K562 (cell line): ENCODE data around the gene NOPCHAP1. TPM values are rescaled to one million over a fixed set of nuclear protein-coding genes. Genes with fewer than 3 reads are reported as not detected.

Experiments used
- ATAC-seq: fragments of 200-7000 bp; cut with Tn5 transposase; 3 replicates; pipeline ENCODE4 v1.9.1; 2020; ENCODE audit warnings: moderate library complexity
- BruUV-seq: library from RNA; stranded (reverse); fragments of 400-500 nt; replicated peaks from 2 replicates; lab custom pipeline; 2021; lab: Mats Ljungman, UMichigan
- CTCF ChIA-PET: fragments of 300-600 bp; formaldehyde crosslinking; extraction: SDS; loops from one replicate; lab custom pipeline; 2021; ENCODE audit warnings: low intra/inter-chr PET ratio; lab: Yijun Ruan, JAX
- POLR2A ChIA-PET: fragments of 300-600, 350-650 bp; sonication (Branson Sonifier 250); formaldehyde crosslinking; extraction: SDS; loops from one replicate; lab custom pipeline; 2021; ENCODE audit warnings: antibody characterized with exemption, inconsistent platforms; lab: Yijun Ruan, JAX
- DNase-seq, 4 experiments: peaks; one replicate each; pipeline versions ENCODE4 v3.0.0 to v3.0.0-alpha.2; 2011 to 2018; ENCODE audit warnings: low spot score in 3 of 4, mixed read lengths in 3 of 4; ENCODE audit errors: extremely low read depth in 1 of 4
- FAIRE-seq: peaks from 2 replicates; lab custom pipeline; 2011; peaks lifted over from hg19 to GRCh38; lab: Jason Lieb, UNC
- H2AFZ ChIP-seq: 2 replicates; pipeline ENCODE4 v1.6.0; 2011; ENCODE audit warnings: low read depth, low read length, control low read depth, inconsistent platforms
- H3K27ac ChIP-seq: fragments of 200-600 bp; 3 replicates; pipeline ENCODE4 v1.8.0; 2011; ENCODE audit warnings: low read depth, mild to moderate bottlenecking, control low read depth, inconsistent platforms, low read length, moderate library complexity, mixed read lengths; ENCODE audit errors: extremely low read depth
- H3K27me3 ChIP-seq, 2 experiments: fragments of 300-600 bp in 1 of 2; 2 replicates in 1 of 2; 3 replicates in 1 of 2; pipeline versions ENCODE4 v1.6.0 to v1.8.0; 2011; ENCODE audit warnings: inconsistent platforms in 2 of 2, low read length in 2 of 2, mild to moderate bottlenecking in 1 of 2, mixed read lengths in 1 of 2, moderate library complexity in 1 of 2; ENCODE audit not compliant: control insufficient read depth in 2 of 2, insufficient read depth in 2 of 2
- H3K36me3 ChIP-seq: fragments of 300-600 bp; 3 replicates; pipeline ENCODE4 v1.8.0; 2011; ENCODE audit warnings: mild to moderate bottlenecking, low read length, inconsistent platforms; ENCODE audit not compliant: control insufficient read depth, insufficient read depth
- H3K4me1 ChIP-seq, 2 experiments: fragments of 200-600 bp in 1 of 2; replicated peaks in 1 of 2; 2 replicates in 1 of 2; 3 replicates in 1 of 2; pipeline versions ENCODE4 v1.5.1 to v1.8.0; 2011; ENCODE audit warnings: inconsistent platforms in 2 of 2, low read length in 2 of 2, mild to moderate bottlenecking in 1 of 2, mixed read lengths in 1 of 2, moderate library complexity in 1 of 2; ENCODE audit not compliant: control insufficient read depth in 2 of 2, insufficient read depth in 2 of 2
- H3K4me2 ChIP-seq: 2 replicates; pipeline ENCODE4 v1.6.1; 2011; ENCODE audit warnings: low read length, control low read depth, inconsistent platforms, mixed read lengths; ENCODE audit not compliant: insufficient read depth
- H3K4me3 ChIP-seq: fragments of 200-600 bp; sonication (generic), shearing (Covaris generic); 2 replicates; pipeline ENCODE4 v1.5.1; 2016; ENCODE audit warnings: control low read depth, inconsistent platforms
- H3K79me2 ChIP-seq: fragments of 200-600 bp; 3 replicates; pipeline ENCODE4 v1.8.0; 2011; ENCODE audit warnings: low read length, inconsistent platforms; ENCODE audit not compliant: control insufficient read depth, insufficient read depth
- H3K9ac ChIP-seq, 2 experiments: 2 replicates each; pipeline versions ENCODE4 v1.6.0 to v1.6.1; 2011; ENCODE audit warnings: low read depth in 2 of 2, low read length in 2 of 2, control low read depth in 1 of 2, inconsistent platforms in 1 of 2, mild to moderate bottlenecking in 1 of 2, mixed read lengths in 1 of 2; ENCODE audit not compliant: insufficient read depth in 1 of 2
- H3K9me1 ChIP-seq: one replicate; pipeline ENCODE4 v1.6.0; 2011; ENCODE audit warnings: inconsistent platforms, mild to moderate bottlenecking, low read length, moderate library complexity; ENCODE audit not compliant: control insufficient read depth, insufficient read depth
- H3K9me3 ChIP-seq: replicated peaks from 2 replicates; pipeline ENCODE4 v1.5.1; 2011; ENCODE audit warnings: low read depth, low read length, inconsistent platforms; ENCODE audit not compliant: control insufficient read depth, insufficient read depth
- H4K20me1 ChIP-seq: replicated peaks from 2 replicates; pipeline ENCODE4 v1.6.1; 2011; ENCODE audit warnings: low read length, inconsistent platforms, mixed read lengths; ENCODE audit not compliant: control insufficient read depth, insufficient read depth
- GTF2A2 ChIP-seq: IDR thresholded peaks from 2 replicates; pipeline ENCODE4 v1.6.1; 2016; ENCODE audit warnings: mild to moderate bottlenecking, missing genetic modification characterization, missing compliant biosample characterization
- HCFC1 ChIP-seq: IDR thresholded peaks from 2 replicates; pipeline ENCODE4 v1.6.1; 2012; ENCODE audit warnings: low read depth, low read length, improper control_type of control experiment
- HDAC1 ChIP-seq, 2 experiments: fragments of 450-650 bp; IDR thresholded peaks; 2 replicates each; pipeline ENCODE4 v1.6.1; 2016 to 2017; ENCODE audit warnings: inconsistent platforms in 1 of 2, mild to moderate bottlenecking in 1 of 2, moderate library complexity in 1 of 2
- KAT7 ChIP-seq: sonication (generic); formaldehyde crosslinking; IDR thresholded peaks from 2 replicates; pipeline ENCODE4 v1.8.0; 2022; ENCODE audit warnings: missing genetic modification reagents, mild to moderate bottlenecking, borderline replicate concordance
- KDM2B ChIP-seq: fragments of 250-450 bp; sonication (Bioruptor Pico); IDR thresholded peaks from 2 replicates; pipeline ENCODE4 v1.8.0; 2021; ENCODE audit warnings: mild to moderate bottlenecking, moderate library complexity
- RB1 ChIP-seq: fragments of 450-650 bp; IDR thresholded peaks from 2 replicates; pipeline ENCODE4 v1.6.1; 2017; ENCODE audit warnings: low read depth, mild to moderate bottlenecking
- ZFP1 ChIP-seq: fragments of 450-650 bp; formaldehyde crosslinking; IDR thresholded peaks from 2 replicates; pipeline ENCODE4 v1.4.0; 2020; ENCODE audit warnings: mild to moderate bottlenecking, mixed read lengths
- ZNF217 ChIP-seq: sonication (generic); formaldehyde crosslinking; IDR thresholded peaks from 2 replicates; pipeline ENCODE4 v1.8.0; 2022; ENCODE audit warnings: mild to moderate bottlenecking, missing genetic modification reagents
- WGBS: fragments of 100-300 bp; shearing (Covaris generic); methylation state at CpG from one replicate; pipeline ENCODE4 v1.1.6; 2016; ENCODE audit warnings: low coverage, mixed read lengths; ENCODE audit not compliant: insufficient coverage; ENCODE audit errors: missing lambda C conversion rate; 5-methylcytosine and 5-hydroxymethylcytosine counted together
- in situ Hi-C: fragments of 300-500 bp; cut with MboI; formaldehyde crosslinking; loops from 4 replicates; pipeline ENCODE4 v1.15.0; 2018; ENCODE audit warnings: inconsistent platforms, mixed read lengths
- intact Hi-C: fragments of 100-400 bp; cut with micrococcal nuclease; formaldehyde crosslinking; loops from 2 replicates; pipeline ENCODE4 v1.14.2; 2022
- polyA plus RNA-seq, 8 experiments: library from polyadenylated mRNA; depleted of rRNA in 4 of 8; stranded (reverse) in 5 of 8; unstranded in 3 of 8; fragments of >200 nt; fragmentation: Nextera tagmentation in 2 of 8; fragmentation: Illumina TruSeq in 1 of 8; extraction: Ambion mirVana in 2 of 8; extraction: Trizol in 1 of 8; gene quantifications; 2 replicates each; pipeline versions ENCODE4 v1.2.1 to v1.2.3, GENCODE V29; 2011 to 2014; ENCODE audit warnings: inconsistent platforms in 1 of 8, missing spikeins in 1 of 8
- total RNA-seq, 7 experiments: library from RNA; depleted of rRNA in 6 of 7; stranded (reverse); fragments of >200 nt in 6 of 7; fragmentation: Illumina TruSeq in 2 of 7; extraction: Trizol in 2 of 7; gene quantifications; 2 replicates each; pipeline versions ENCODE4 v1.2.1 to v1.2.3, GENCODE V29; 2011 to 2021; ENCODE audit warnings: low replicate concordance in 1 of 7
- TF ChIP-seq, protein P1 (sequence below): fragments of 250-450 bp; sonication (Bioruptor Pico); IDR thresholded peaks from 2 replicates; pipeline ENCODE4 v1.8.0; 2021; ENCODE audit warnings: borderline replicate concordance, mild to moderate bottlenecking, moderate library complexity; ENCODE audit not compliant: poor library complexity, severe bottlenecking
- TF ChIP-seq, protein P2 (sequence below): fragments of 250-450 bp; sonication (Bioruptor Pico); IDR thresholded peaks from 2 replicates; pipeline ENCODE4 v1.9.0; 2021; ENCODE audit warnings: mild to moderate bottlenecking, inconsistent platforms
- TF ChIP-seq, protein P3 (sequence below): fragments of 450-650 bp; formaldehyde crosslinking; IDR thresholded peaks from 2 replicates; pipeline ENCODE4 v1.4.0; 2020; ENCODE audit warnings: mild to moderate bottlenecking, moderate library complexity

Gene NOPCHAP1
- total and polyA plus RNA-seq, 9 of the 15 experiments (the other 6 are each of a cell fraction or from before 2014, with no cell fraction given), result 19.4 to 108 (median 33.4) TPM

DNA sequence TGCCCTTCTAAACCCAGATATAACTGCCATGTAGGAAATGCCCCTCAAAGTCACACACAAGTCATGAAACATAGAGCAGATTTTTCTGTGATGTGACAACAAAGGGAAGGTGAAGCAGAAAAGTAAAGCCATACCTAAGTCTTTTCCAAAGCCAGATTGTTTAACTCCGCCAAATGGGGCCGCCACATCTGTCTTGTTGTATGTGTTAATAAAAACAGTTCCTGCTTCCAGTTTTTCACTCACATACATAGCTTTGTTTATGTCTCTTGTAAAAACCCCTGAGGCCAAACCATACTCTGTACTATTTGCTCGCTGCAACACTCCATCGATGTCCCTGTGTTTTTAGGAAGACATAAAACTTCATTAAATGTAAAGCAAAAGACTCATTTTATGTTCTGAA is 40.3 kb downstream of the NOPCHAP1 start:
- CTCF ChIA-PET, result no interaction called here
- no peak overlapping the region for H3K4me2 ChIP-seq
- no peaks in the 10 kb centered on the region for H3K4me1 ChIP-seq
- H3K27me3 ChIP-seq, result no peaks in the 10 kb centered on the region
- ATAC-seq, result no peak
- no peak for FAIRE-seq
- no peak overlapping the region for H2AFZ ChIP-seq
- no peak overlapping the region for H3K4me3 ChIP-seq
- in situ Hi-C loops, result no loop called here
- TF ChIP-seq KDM2B, result no peak
- no peak for TF ChIP-seq ZNF217
- TF ChIP-seq KAT7 (CRISPR knock-in tag), result no peak
- no peak for TF ChIP-seq GTF2A2
- TF ChIP-seq, protein P1, sequence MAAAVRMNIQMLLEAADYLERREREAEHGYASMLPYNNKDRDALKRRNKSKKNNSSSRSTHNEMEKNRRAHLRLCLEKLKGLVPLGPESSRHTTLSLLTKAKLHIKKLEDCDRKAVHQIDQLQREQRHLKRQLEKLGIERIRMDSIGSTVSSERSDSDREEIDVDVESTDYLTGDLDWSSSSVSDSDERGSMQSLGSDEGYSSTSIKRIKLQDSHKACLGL (CRISPR knock-in tag), result no peak
- no peak for TF ChIP-seq HDAC1 (IDR thresholded peaks at IDR 0.05)
- TF ChIP-seq ZFP1, result no peak
- TF ChIP-seq RB1, result no peak
- TF ChIP-seq, protein P2, sequence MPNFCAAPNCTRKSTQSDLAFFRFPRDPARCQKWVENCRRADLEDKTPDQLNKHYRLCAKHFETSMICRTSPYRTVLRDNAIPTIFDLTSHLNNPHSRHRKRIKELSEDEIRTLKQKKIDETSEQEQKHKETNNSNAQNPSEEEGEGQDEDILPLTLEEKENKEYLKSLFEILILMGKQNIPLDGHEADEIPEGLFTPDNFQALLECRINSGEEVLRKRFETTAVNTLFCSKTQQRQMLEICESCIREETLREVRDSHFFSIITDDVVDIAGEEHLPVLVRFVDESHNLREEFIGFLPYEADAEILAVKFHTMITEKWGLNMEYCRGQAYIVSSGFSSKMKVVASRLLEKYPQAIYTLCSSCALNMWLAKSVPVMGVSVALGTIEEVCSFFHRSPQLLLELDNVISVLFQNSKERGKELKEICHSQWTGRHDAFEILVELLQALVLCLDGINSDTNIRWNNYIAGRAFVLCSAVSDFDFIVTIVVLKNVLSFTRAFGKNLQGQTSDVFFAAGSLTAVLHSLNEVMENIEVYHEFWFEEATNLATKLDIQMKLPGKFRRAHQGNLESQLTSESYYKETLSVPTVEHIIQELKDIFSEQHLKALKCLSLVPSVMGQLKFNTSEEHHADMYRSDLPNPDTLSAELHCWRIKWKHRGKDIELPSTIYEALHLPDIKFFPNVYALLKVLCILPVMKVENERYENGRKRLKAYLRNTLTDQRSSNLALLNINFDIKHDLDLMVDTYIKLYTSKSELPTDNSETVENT (CRISPR knock-in tag), result no peak
- TF ChIP-seq, protein P3, sequence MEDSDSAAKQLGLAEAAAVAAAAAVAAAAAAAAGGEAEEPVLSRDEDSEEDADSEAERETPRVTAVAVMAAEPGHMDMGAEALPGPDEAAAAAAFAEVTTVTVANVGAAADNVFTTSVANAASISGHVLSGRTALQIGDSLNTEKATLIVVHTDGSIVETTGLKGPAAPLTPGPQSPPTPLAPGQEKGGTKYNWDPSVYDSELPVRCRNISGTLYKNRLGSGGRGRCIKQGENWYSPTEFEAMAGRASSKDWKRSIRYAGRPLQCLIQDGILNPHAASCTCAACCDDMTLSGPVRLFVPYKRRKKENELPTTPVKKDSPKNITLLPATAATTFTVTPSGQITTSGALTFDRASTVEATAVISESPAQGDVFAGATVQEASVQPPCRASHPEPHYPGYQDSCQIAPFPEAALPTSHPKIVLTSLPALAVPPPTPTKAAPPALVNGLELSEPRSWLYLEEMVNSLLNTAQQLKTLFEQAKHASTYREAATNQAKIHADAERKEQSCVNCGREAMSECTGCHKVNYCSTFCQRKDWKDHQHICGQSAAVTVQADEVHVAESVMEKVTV (CRISPR knock-in tag), result no peak
- no peak for TF ChIP-seq HCFC1
- H4K20me1 ChIP-seq, result no peaks in the 10 kb centered on the region
- intact Hi-C loops, result no loop called here
- POLR2A ChIA-PET, result no interaction called here
- H3K36me3 ChIP-seq, result peaks cover under 1% of the 10 kb centered on the region; the same call in 2 of the 3 replicates
- H3K27ac ChIP-seq, result no peak overlapping the region
- DNase-seq, result no peak
- H3K9ac ChIP-seq, result no peak overlapping the region
- no peaks in the 10 kb centered on the region for H3K79me2 ChIP-seq
- no TSS peak for BruUV-seq
- H3K9me3 ChIP-seq, result no peaks in the 10 kb centered on the region
- WGBS, result 81% methylated on average over 4 of the region's 4 CpGs
- no peaks in the 10 kb centered on the region for H3K9me1 ChIP-seq
